Neural progenitor cell (in vitro differentiated cells): ENCODE data around the gene FAM199X. TPM values are rescaled to one million over a fixed set of nuclear protein-coding genes. Genes with fewer than 3 reads are reported as not detected.

Experiments used
- DNase-seq: peaks from one replicate; pipeline ENCODE4 v3.0.0-alpha.2; 2016; ENCODE audit warnings: low spot score
- H2AFZ ChIP-seq: fragments of 200-600 bp; sonication (generic); replicated peaks from 2 replicates; pipeline ENCODE4 v1.6.1; 2016; ENCODE audit warnings: antibody characterized with exemption
- H3F3A ChIP-seq: fragments of 200-600 bp; sonication (generic); 2 replicates; pipeline ENCODE4 v1.6.1; 2016; ENCODE audit warnings: antibody characterized with exemption, low read depth
- H3K27ac ChIP-seq: fragments of 200-600 bp; sonication (generic); 2 replicates; pipeline ENCODE4 v1.5.1; 2016; ENCODE audit warnings: mild to moderate bottlenecking
- H3K27me3 ChIP-seq: fragments of 200-600 bp; sonication (generic); 2 replicates; pipeline ENCODE4 v1.6.1; 2016; ENCODE audit warnings: mild to moderate bottlenecking, moderate library complexity
- H3K36me3 ChIP-seq: fragments of 200-600 bp; sonication (generic); 2 replicates; pipeline ENCODE4 v1.5.1; 2016
- H3K4me1 ChIP-seq: fragments of 200-600 bp; sonication (generic); 2 replicates; pipeline ENCODE4 v1.6.1; 2016; ENCODE audit warnings: mixed run types
- H3K4me2 ChIP-seq: fragments of 200-600 bp; sonication (generic); 2 replicates; pipeline ENCODE4 v1.6.1; 2016
- H3K4me3 ChIP-seq: fragments of 200-600 bp; sonication (generic); 2 replicates; pipeline ENCODE4 v1.5.1; 2016
- H3K79me2 ChIP-seq: fragments of 200-600 bp; sonication (generic); 2 replicates; pipeline ENCODE4 v1.6.1; 2016; ENCODE audit warnings: low read depth
- H3K9ac ChIP-seq: fragments of 200-600 bp; sonication (generic); 2 replicates; pipeline ENCODE4 v1.6.1; 2016
- H3K9me3 ChIP-seq: fragments of 200-600 bp; sonication (generic); 2 replicates; pipeline ENCODE4 v1.5.1; 2016; ENCODE audit warnings: low read depth
- H4K20me1 ChIP-seq: fragments of 200-600 bp; sonication (generic); 2 replicates; pipeline ENCODE4 v1.6.1; 2016; ENCODE audit warnings: low read depth
- H3K27ac Mint-ChIP-seq: 3 replicates; pipeline ENCODE4 v1.8.0; 2021; ENCODE audit warnings: mixed read lengths
- H3K27me3 Mint-ChIP-seq: 2 replicates; pipeline ENCODE4 v1.8.0; 2022; ENCODE audit warnings: low read depth, mild to moderate bottlenecking, inconsistent platforms, moderate library complexity, mixed read lengths; ENCODE audit not compliant: insufficient read depth
- H3K36me3 Mint-ChIP-seq: 3 replicates; pipeline ENCODE4 v1.8.0; 2021; ENCODE audit warnings: mixed read lengths
- H3K4me1 Mint-ChIP-seq: 3 replicates; pipeline ENCODE4 v1.8.0; 2021; ENCODE audit warnings: mixed read lengths
- H3K4me3 Mint-ChIP-seq: 3 replicates; pipeline ENCODE4 v1.8.0; 2021; ENCODE audit warnings: mild to moderate bottlenecking, moderate library complexity, mixed read lengths
- H3K9me3 Mint-ChIP-seq: 3 replicates; pipeline ENCODE4 v1.8.0; 2020; ENCODE audit warnings: mixed read lengths
- EZH2 ChIP-seq: fragments of 200-600 bp; sonication (generic); IDR thresholded peaks from 2 replicates; pipeline ENCODE4 v1.6.1; 2017; ENCODE audit warnings: antibody characterized with exemption, mild to moderate bottlenecking, moderate library complexity
- EZH2phosphoT487 ChIP-seq: fragments of 200-600 bp; sonication (generic); IDR thresholded peaks from 2 replicates; pipeline ENCODE4 v1.6.1; 2017; ENCODE audit warnings: antibody characterized with exemption
- total RNA-seq: library from RNA; depleted of rRNA; stranded (reverse); fragments of >200 nt; gene quantifications from 2 replicates; pipeline ENCODE4 v1.2.3, GENCODE V29; 2015; ENCODE audit warnings: low replicate concordance
- TF ChIP-seq, protein P1 (sequence below): fragments of 200-600 bp; sonication (generic); IDR thresholded peaks from 2 replicates; pipeline ENCODE4 v1.5.1; 2017; ENCODE audit warnings: antibody characterized with exemption, mild to moderate bottlenecking

Gene FAM199X
- total RNA-seq, 1 donor from 2014 or later, result 28.8 TPM

DNA sequence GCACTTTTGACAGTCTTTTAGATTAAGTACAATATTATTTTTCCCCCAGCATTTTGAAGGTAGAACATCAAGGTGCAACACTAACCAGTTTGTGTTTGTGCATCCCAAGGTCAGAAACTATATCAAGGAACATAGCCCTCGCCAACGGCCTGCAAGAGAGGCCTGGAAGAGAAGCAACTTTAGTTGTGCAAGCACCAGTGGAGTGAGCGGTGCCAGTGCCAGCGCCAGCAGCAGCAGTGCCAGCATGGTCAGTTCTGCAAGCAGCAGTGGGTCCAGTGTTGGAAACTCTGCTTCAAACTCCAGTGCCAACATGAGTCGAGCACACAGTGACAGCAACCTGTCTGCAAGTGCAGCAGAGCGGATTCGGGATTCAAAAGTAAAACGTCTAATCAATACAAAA is 21.7 kb downstream of the FAM199X start:
- H3K4me3 Mint-ChIP-seq, result no peak overlapping the region
- peaks cover 37% of the 10 kb centered on the region for H3K36me3 Mint-ChIP-seq
- H3K9me3 Mint-ChIP-seq, result no peaks in the 10 kb centered on the region
- no peaks in the 10 kb centered on the region for H3K27me3 Mint-ChIP-seq
- Histone ChIP-seq H3K9ac (no peak overlapping the region), H3K9me3 (no peaks in the 10 kb centered on the region), H2AFZ (no peak overlapping the region), H3K79me2 (no peaks in the 10 kb centered on the region), H3K4me3 (no peak overlapping the region), H3K27me3 (no peaks in the 10 kb centered on the region), H4K20me1 (no peaks in the 10 kb centered on the region), H3F3A (no peaks in the 10 kb centered on the region), H3K27ac (no peak overlapping the region), H3K4me1 (no peaks in the 10 kb centered on the region), H3K36me3 (peaks cover 4% of the 10 kb centered on the region), H3K4me2 (no peak overlapping the region)
- DNase-seq, result no peak
- no peak overlapping the region for H3K27ac Mint-ChIP-seq
- TF ChIP-seq EZH2phosphoT487 (no peak), EZH2 (no peak)
- TF ChIP-seq, protein P1, sequence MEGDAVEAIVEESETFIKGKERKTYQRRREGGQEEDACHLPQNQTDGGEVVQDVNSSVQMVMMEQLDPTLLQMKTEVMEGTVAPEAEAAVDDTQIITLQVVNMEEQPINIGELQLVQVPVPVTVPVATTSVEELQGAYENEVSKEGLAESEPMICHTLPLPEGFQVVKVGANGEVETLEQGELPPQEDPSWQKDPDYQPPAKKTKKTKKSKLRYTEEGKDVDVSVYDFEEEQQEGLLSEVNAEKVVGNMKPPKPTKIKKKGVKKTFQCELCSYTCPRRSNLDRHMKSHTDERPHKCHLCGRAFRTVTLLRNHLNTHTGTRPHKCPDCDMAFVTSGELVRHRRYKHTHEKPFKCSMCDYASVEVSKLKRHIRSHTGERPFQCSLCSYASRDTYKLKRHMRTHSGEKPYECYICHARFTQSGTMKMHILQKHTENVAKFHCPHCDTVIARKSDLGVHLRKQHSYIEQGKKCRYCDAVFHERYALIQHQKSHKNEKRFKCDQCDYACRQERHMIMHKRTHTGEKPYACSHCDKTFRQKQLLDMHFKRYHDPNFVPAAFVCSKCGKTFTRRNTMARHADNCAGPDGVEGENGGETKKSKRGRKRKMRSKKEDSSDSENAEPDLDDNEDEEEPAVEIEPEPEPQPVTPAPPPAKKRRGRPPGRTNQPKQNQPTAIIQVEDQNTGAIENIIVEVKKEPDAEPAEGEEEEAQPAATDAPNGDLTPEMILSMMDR, result no peak
- no peaks in the 10 kb centered on the region for H3K4me1 Mint-ChIP-seq

DNA sequence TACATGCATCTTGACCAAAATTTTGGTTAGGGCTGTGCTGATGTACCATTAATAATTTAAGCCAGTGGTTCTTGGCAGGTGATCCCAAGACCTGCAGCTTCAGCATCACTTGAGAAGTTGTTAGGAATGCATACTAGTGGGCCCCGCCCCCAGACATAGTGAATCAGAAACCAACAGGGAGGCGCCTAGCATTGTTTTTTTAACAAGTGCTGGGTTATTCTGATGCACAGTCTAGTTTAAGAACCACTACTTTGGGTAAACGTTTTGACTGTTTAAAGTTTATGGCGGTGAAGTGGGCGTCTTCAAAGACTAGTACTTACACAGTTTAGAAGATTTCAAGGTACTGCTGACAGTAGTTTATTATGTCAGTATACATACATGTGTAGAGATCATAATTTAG is 23.6 kb downstream of the FAM199X start:
- Mint-ChIP-seq H3K27me3 (no peaks in the 10 kb centered on the region), H3K4me1 (no peaks in the 10 kb centered on the region), H3K4me3 (no peak overlapping the region), H3K27ac (no peak overlapping the region), H3K36me3 (peaks cover 30% of the 10 kb centered on the region), H3K9me3 (no peaks in the 10 kb centered on the region)
- DNase-seq, result no peak
- no peaks in the 10 kb centered on the region for H3F3A ChIP-seq
- H3K36me3 ChIP-seq, result peaks cover 4% of the 10 kb centered on the region
- TF ChIP-seq, protein P1, result no peak
- no peak for TF ChIP-seq EZH2
- TF ChIP-seq EZH2phosphoT487, result no peak
- H3K9me3 ChIP-seq, result no peaks in the 10 kb centered on the region
- H3K9ac ChIP-seq, result no peak overlapping the region
- H3K4me2 ChIP-seq, result no peak overlapping the region
- H3K27ac ChIP-seq, result no peak overlapping the region
- H3K79me2 ChIP-seq, result no peaks in the 10 kb centered on the region
- H3K4me1 ChIP-seq, result no peaks in the 10 kb centered on the region
- no peak overlapping the region for H2AFZ ChIP-seq
- no peaks in the 10 kb centered on the region for H4K20me1 ChIP-seq
- no peaks in the 10 kb centered on the region for H3K27me3 ChIP-seq
- no peak overlapping the region for H3K4me3 ChIP-seq

DNA sequence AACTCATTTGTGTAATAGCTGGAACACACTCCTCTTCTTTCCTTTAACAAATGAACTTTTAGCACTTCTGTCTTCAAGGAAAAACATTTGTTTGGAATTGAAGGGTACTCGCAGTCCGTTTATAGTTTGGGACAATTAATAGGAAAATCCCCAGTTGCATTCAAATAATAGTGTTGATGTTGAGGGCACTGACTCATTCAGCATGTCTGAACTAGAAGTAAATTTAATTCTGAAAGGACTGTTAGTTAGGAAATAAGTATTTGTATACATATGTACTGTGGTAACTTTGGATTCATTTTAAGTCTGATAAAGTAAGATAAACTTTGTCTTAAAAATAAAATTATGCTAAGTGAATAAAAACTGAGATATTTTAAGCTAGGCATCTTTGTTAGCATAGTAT is 27.2 kb downstream of the FAM199X start:
- DNase-seq, result no peak
- Histone ChIP-seq H3F3A (no peaks in the 10 kb centered on the region), H3K9me3 (no peaks in the 10 kb centered on the region), H3K9ac (no peak overlapping the region), H2AFZ (no peak overlapping the region), H3K4me1 (no peaks in the 10 kb centered on the region), H3K36me3 (no peaks in the 10 kb centered on the region), H4K20me1 (no peaks in the 10 kb centered on the region), H3K4me2 (no peak overlapping the region), H3K27ac (no peak overlapping the region), H3K27me3 (no peaks in the 10 kb centered on the region), H3K4me3 (no peak overlapping the region), H3K79me2 (no peaks in the 10 kb centered on the region)
- H3K9me3 Mint-ChIP-seq, result no peaks in the 10 kb centered on the region
- no peak overlapping the region for H3K4me3 Mint-ChIP-seq
- H3K27ac Mint-ChIP-seq, result no peak overlapping the region
- peaks cover 24% of the 10 kb centered on the region for H3K36me3 Mint-ChIP-seq
- H3K27me3 Mint-ChIP-seq, result no peaks in the 10 kb centered on the region
- H3K4me1 Mint-ChIP-seq, result no peaks in the 10 kb centered on the region
- TF ChIP-seq, protein P1, result no peak
- TF ChIP-seq EZH2phosphoT487 (no peak), EZH2 (no peak)

DNA sequence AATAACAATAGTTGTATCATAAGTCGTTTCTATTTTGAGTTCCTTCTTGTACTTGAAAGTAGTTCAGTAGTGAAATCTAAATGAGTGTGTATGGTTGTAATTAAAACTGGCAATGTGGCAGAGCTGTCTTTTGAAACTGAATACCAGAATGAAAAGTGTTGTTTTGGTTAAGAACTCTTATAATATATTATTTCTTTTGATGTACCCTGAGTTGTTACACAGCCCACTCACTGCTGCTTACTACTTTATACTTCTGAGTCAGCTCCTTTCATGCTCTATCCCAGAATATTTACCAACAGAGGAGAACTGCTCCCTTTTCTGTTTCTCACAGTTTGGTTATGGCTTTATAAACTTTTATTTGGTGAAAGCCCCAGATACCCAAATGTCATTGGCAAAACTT is 28.8 kb downstream of the FAM199X start:
- Histone ChIP-seq H3K4me2 (no peak overlapping the region), H3K4me1 (no peaks in the 10 kb centered on the region), H3F3A (no peaks in the 10 kb centered on the region), H3K27me3 (no peaks in the 10 kb centered on the region), H3K4me3 (no peak overlapping the region), H3K36me3 (no peaks in the 10 kb centered on the region), H3K9ac (no peak overlapping the region), H3K79me2 (no peaks in the 10 kb centered on the region), H2AFZ (no peak overlapping the region), H3K9me3 (no peaks in the 10 kb centered on the region), H3K27ac (no peak overlapping the region), H4K20me1 (no peaks in the 10 kb centered on the region)
- no peaks in the 10 kb centered on the region for H3K4me1 Mint-ChIP-seq
- TF ChIP-seq EZH2 (no peak), EZH2phosphoT487 (no peak)
- TF ChIP-seq, protein P1, result no peak
- no peaks in the 10 kb centered on the region for H3K9me3 Mint-ChIP-seq
- H3K4me3 Mint-ChIP-seq, result no peak overlapping the region
- no peaks in the 10 kb centered on the region for H3K27me3 Mint-ChIP-seq
- no peak overlapping the region for H3K27ac Mint-ChIP-seq
- DNase-seq, result no peak
- peaks cover 12% of the 10 kb centered on the region for H3K36me3 Mint-ChIP-seq
